Measurements from ENCODE around the gene CLIC3. TPM values are rescaled to one million over a fixed set of nuclear protein-coding genes. Genes with fewer than 3 reads are reported as not detected.

The CLIC3 gene
- total and polyA plus RNA-seq, 10 donors: 2.9 to 10.7 (median 5.4) TPM

- Histone ChIP-seq H3K27me3 (replicated peaks in 1 of 7) (no peaks in the 10 kb centered on the region), H3K36me3 (peaks cover 0 to 57% (median 32%) of the 10 kb centered on the region in 6 donors), H3K4me1 (peaks cover 0 to 20% (median 4%) of the 10 kb centered on the region in 6 donors), H3K4me3 (no peak overlapping the region), H3K27ac (no peak overlapping the region), H3K9me3 (no peaks in the 10 kb centered on the region)
- DNase-seq: no peak
- TF ChIP-seq POLR2AphosphoS5 (IDR thresholded peaks at IDR 0.05): no peak
- TF ChIP-seq CTCF (IDR thresholded peaks at IDR 0.05 in 8 of 11, conservative IDR thresholded peaks at IDR 0.05 in 3 of 11): no peak
- TF ChIP-seq POLR2A (IDR thresholded peaks at IDR 0.05): no peak
- WGBS, 5 donors: 84 to 94% (median 87%) methylated on average over 2 to 13 of the region's 13 CpGs
- intact Hi-C loops (cut with DNase I; ENCODE audit: low total_unique reads): no loop called here
Observed at GRCh38 chr9:137007816-137008270, 11.5 kb upstream of the CLIC3 start.

GRCh38 chr9:137007108-137007815, 10.9 kb upstream of the CLIC3 start:
- intact Hi-C loops (cut with DNase I; ENCODE audit: low total_unique reads): no loop called here
- 82 to 92% (median 86%) methylated on average over 23 to 30 of the region's 30 CpGs for WGBS, 5 donors
- DNase-seq: no peak
- H3K4me3 ChIP-seq: no peak overlapping the region
- H3K9me3 ChIP-seq: no peaks in the 10 kb centered on the region
- H3K27ac ChIP-seq: peak overlapping the region in 2 of 8 donors; percentile 42 to 53
- H3K27me3 ChIP-seq (replicated peaks in 1 of 7): no peaks in the 10 kb centered on the region
- peaks cover 0 to 23% (median 4%) of the 10 kb centered on the region in 6 donors for H3K4me1 ChIP-seq
- TF ChIP-seq POLR2A (IDR thresholded peaks at IDR 0.05): no peak
- no peak for TF ChIP-seq POLR2AphosphoS5 (IDR thresholded peaks at IDR 0.05)
- TF ChIP-seq CTCF (IDR thresholded peaks at IDR 0.05 in 8 of 11, conservative IDR thresholded peaks at IDR 0.05 in 3 of 11): no peak
- peaks cover 0 to 51% (median 27%) of the 10 kb centered on the region in 6 donors for H3K36me3 ChIP-seq

- intact Hi-C loops (cut with DNase I; ENCODE audit: low total_unique reads): no loop called here
- H3K36me3 ChIP-seq: peaks cover 0 to 42% (median 18%) of the 10 kb centered on the region in 6 donors
- H3K27me3 ChIP-seq (replicated peaks in 1 of 7): no peaks in the 10 kb centered on the region
- no peak overlapping the region for H3K4me3 ChIP-seq
- WGBS, 5 donors: 42 to 62% (median 52%) methylated on average over 19 to 24 of the region's 24 CpGs
- H3K27ac ChIP-seq: peak overlapping the region in 6 of 8 donors; percentile 6 to 53 (median 35)
- H3K9me3 ChIP-seq: no peaks in the 10 kb centered on the region
- peaks cover 0 to 32% (median 4%) of the 10 kb centered on the region in 6 donors for H3K4me1 ChIP-seq
- DNase-seq: no peak
- TF ChIP-seq CTCF (IDR thresholded peaks at IDR 0.05 in 8 of 11, conservative IDR thresholded peaks at IDR 0.05 in 3 of 11) (no peak), POLR2A (IDR thresholded peaks at IDR 0.05) (no peak), POLR2AphosphoS5 (IDR thresholded peaks at IDR 0.05) (peak in 2 of 3 donors; percentile 12 to 54)
Observed at GRCh38 chr9:137006116-137007003, 10.0 kb upstream of the CLIC3 start.

Measured in spleen (tissue), 11 donors.